Stimulated activated CD4-positive, alpha-beta T cell treated with anti-CD3 and anti-CD28 coated beads, Interleukin-15, amount 100 ng/mL, for 24 hours (primary cell): ENCODE data around the gene TMEM139.
A peak's percentile ranks its signal among the peaks of the same experiment; 100 is the strongest.

Experiments used
- DNase-seq: peaks from one replicate; pipeline ENCODE4 v3.0.0-alpha.2; 2020

TMEM139 gene

DNA sequence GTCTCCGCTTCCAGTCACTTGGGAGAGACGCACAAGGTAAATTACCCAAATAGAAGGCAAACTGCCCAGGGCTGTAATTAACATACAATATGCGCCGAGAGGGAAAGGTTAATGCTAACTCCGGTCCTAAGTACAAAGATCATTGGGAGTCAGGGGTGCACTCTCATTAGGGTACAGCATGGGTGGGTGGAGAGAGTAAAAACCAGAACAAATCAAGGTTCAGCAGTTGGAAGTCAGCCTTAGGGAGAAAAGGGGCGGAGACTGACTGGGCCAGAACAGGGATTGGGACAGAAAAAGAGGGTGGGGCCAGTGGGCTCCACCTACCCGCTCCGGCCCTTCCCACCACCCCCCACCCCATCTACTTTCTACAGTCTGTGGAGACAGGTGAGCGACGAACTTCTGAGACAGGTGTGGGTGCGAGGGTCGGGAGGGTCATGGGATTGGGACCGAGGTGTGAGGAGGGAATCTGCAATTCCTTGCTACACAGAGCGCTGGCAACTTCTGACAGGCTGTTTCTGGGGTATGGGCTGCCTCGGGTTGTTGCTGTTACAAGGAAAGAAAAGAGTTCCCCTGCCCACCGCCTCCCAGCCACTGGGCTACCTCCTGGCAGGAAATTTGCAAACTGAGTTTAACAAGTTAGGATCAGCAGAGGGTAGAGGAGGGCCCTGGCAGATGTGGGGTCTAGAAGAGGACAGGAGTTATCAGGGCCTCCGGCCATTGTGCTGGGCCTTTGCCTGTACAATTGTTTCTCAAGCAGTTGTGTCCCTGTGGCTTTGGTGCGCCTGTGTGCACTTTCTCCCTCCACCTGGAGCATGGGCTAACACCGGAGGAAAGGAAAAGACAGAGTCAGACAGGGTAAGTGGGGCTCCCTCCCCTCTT lies at the start of gene TMEM139:
Gene TMEM139, plus strand, starts transcription at position 368 of the 879 bp plus-strand sequence. CDS start 1,000 bp downstream, outside the sequence.
- no peak for DNase-seq

DNA sequence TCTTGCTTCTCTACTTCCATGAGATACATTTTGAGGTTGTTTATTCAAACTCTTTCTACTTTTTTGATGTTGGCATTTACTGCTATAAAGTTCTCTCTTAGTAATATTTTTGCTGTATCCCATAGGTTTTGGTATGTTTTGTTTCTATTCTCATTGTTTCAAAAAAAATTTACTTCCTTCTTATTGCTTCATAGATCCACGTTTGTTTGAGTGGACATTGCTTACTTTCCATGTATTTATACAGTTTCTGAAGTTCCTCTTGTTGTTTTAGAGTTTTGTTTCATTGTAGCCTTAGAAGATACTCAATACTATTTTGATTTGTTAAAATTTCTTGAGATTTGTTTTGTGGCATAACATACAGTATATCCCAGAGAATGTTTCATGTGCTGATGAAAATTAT lies 49.2 kb upstream of the TMEM139 start:
- DNase-seq: no peak

DNA sequence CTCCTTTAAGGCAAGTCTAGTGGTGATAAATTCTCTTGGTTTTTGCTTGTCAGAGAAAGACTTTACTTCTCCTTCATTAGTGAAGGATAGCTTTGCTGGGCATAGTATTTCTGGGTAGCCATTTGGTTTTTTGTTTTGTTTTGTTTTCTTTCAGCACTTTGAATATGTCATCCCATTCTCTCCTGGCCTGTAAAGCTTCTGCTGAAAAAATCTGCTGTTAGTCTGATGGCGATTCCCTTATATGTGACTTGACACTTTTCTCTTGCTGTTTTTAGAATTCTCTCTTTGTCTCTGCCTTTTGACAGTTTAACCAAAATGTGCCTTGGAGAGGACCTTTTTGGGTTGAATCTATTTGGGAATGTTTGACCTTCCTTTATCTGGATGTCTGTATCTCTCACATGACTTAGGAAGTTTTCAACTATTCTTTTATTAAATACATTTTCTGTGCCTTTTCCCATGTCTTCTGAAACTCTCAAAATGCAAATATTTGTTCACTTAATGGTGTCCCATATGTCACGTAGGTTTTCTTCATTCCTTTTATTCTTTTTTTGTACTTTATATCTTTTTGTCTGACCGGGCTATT lies 48.3 kb upstream of the TMEM139 start:
- DNase-seq: no peak

DNA sequence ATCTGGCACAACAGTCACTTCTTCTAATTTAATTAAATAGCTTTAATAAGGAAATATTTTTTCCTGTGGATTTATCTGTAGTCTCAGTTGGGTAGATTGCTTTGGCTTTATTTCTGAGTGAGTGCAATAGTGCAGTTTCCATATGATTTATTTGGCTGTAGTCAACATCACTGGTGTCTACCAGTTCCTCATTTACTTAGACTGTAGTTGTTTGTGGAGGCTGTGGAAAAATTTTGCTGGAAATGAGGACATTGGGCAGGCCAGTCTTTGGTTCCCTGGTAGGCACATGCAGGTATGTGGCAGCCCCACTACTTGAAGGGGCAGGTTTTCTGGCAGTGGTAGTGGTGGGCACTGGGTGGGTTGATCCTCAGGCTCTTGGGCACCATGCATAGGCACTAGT lies 47.4 kb upstream of the TMEM139 start:
- no peak for DNase-seq

DNA sequence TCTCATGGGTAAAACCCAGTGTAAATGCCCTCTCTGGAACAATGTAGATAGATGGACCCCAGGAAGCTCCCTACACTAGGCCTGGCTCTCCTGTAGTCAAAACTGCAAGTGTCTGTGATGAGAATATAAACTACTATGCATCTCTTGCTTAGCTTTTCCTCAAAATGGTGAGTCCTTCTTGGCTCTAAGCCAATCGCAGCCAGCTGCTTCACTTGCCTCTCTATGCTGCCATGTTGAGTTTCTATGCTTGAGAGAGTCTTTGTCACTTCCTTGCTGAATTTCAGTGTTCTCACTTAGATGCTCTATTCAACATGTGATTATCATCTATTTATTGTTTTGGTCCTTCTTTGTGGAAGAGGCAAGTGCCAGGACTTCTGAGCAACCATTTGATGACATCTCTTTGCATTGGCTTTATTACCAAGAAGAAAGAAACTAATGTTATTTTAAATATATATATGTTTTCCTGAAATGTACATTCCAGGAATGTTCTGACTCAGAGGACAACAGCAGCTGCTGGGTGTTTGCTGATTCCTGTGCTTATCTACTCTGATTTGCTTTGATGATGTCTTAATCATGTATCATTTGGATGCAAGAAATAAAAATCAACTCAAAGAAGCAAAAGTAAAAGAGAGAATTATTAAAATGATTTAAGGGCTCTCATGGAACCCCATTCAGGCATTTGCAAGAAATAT lies 46.3 kb upstream of the TMEM139 start:
- no peak for DNase-seq

DNA sequence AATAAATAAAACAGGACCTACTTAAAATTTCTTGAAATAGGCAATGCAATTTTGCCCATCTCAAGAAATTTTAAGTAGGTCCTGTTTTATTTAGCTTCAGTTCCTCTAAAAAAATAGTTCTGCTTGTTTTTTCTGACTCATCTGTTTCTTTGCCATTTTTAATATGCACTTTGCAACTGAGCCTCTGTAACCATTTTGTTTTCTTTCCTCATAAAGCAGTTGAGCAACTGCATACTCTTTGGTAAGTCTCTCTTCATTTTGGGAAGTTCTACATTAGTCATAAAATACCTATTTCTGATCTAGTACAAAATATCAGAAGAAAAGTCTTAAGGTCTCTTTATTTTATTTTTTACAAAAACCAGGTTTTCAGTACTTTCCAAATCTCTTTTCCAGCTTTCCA lies 44.9 kb upstream of the TMEM139 start:
- no peak for DNase-seq

DNA sequence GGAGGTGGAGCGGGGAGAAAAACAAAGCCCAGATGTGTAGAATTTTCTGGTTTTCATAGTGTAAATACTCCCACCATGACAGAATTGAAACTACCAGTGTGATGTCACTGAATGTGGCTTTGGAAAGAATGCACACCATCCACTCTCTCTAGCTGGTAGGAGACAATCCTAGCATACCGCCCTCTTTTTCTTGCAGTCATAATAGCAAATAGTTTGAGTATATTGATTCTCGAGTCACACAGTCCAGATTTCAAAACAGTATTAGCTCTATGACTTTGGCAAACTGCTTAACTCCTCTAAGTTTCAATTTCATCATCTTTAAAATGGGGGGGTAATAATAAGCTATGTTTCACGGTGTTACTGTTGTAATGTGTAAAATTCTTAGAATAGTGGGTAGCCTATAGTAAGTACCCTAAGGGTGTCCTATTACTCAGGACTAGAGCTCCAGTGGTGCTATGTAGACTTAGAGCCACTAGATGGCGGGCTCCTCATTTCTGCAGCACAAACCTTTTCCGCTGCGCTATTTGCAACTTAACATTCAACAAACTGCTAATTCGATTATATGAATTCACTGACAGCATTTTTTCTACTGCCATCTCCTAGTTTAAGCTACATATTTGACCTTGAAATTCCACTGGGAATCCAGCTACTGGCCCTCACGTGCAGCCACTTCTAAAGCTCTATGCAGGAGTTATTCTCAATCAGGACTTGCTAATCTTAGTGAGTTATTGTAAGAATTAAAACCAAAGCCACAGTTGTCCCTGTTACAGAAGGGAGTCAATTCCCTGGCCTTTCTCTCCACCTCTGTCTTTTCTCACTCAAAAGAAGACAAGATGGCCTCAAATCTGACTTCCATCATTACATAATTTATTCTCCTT lies 44.2 kb upstream of the TMEM139 start:
- peak; percentile 71 for DNase-seq

DNA sequence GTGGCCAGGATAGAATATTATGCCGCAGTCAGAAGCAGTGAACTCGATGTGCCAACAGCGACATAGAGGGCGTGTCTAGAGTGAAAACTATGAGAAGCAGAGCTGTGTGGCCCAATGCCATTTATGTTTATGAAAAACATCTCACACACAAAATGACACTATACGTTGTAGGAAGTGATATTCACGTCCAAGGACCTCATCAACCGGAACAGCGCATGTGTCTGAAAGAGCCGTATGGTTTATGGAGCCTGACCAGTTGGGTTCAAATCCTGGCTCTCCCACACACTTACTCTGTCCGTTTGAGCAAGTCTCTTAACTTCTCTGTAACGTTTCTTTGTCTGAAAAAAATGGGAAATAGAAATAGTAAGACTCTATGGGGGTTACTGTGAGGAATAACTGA lies 42.5 kb upstream of the TMEM139 start:
- no peak for DNase-seq

DNA sequence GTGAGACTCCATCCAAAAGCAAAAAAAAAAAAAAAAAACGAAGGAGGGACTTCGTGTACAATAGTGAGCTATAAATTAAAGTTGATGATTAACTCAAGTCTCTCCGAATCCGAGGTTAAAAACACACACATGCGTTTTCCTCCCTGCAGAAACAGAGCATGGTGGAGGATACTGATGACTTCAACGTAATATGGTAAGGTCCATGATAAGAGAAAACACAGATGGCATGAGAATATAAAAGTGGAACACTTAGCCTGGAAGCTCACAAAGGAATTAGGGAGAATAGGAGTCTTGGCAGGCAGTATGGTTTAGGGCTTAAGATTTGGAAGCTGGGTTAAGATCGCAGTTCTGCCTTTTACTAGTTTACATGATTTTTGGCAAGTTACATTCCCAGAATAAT lies 41.6 kb upstream of the TMEM139 start:
- DNase-seq: no peak

DNA sequence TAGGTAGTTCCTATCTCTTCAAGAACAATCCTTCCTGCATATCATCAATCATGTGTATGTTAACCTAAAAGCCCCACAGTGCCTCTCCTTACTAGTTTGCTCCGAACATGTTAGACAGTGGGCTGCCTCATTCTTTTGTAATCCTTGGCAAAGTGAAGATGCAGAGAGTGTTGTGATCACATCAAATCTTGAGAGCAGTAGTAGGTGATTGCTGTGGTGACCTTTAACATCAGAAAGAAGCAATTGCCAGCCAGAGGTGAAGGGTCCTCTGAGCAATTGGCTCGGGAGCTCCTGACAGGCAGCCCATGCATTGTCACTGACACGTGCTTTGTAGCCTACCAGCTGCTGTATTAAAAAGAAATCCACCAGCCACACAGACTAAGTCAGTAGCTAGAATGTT lies 41.1 kb upstream of the TMEM139 start:
- DNase-seq: no peak

DNA sequence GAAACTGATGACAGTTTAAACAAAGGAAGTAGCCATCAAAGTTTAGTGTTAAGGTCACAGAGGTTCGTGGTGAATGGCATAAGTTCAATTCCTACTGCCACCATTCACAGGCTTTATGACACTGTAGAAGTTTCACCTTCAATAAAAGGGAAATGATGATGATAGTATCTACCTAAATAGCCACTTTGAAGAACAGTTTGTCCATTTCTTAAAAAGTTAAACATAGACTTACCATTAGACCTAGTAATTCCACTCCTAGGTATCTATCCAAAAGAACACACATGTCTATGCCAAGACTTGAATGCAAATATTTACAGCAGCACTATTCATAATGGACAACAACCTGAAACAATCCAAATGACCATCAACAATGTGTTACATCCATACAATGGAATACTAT lies 40.4 kb upstream of the TMEM139 start:
- no peak for DNase-seq

DNA sequence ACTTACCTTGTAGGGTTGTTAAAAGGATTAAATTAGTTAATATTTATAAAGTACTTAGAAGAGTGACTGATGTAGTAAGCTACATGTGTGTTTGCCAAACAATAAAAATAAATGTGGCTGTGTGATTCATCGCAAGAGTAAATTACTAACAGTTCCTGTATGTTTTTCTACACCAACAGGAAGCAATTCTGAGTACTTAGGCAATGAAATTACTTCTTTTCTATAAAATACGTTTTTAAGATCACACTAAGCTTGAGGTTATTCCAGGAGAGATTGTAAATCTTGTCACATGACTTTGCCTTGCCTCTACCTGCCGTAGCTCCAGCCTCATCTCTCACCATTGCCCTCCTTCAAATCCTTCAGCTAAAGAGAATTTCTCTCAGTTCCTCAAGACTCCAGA lies 39.6 kb upstream of the TMEM139 start:
- no peak for DNase-seq

DNA sequence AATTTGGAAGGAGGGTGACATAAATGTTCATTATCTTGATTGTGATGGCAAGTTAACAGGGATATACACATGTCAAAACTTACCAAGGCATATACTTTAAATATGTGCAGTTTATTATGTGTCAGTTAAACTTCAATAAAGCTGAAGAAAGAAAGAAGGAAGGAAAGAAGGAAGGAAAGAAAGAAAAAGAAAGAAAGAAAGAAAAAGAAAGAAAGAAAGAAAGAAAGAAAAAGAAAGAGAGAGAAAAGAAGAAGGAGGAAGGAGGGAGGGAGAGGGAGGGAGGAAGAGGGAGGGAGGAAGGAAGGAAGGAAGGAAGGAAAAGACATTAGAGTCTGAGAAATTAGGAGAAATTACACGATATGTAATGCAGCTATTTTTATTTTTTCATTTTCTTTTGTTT lies 37.4 kb upstream of the TMEM139 start:
- DNase-seq: no peak

DNA sequence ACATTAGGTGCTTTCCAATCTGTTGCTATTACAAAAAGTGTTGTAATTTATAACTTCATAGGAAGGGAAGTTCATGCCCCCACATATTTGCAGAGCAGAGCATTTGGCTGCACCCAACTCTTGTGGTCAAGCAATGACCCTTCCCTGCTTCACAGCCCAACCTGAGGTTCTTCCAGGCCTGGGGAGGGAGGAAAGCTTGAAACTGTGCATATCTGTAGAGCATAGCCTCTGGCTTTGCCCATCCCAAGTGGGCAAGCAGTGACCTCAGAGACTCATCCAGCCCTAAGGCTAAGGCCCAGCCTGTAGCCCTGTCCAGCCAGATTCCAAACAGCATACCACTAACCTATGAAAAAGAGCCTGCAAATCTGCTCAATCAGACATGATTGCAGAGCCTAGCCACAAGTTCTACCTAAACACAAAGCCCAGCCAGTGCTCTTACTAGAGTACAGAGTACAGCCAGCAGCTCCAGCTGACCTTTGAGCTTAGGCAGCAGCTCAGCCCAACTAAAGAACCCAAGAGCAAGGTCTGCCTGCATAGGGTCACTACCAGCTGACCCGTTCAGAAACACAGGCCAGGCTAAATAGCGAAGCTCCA lies 35.9 kb upstream of the TMEM139 start:
- no peak for DNase-seq

DNA sequence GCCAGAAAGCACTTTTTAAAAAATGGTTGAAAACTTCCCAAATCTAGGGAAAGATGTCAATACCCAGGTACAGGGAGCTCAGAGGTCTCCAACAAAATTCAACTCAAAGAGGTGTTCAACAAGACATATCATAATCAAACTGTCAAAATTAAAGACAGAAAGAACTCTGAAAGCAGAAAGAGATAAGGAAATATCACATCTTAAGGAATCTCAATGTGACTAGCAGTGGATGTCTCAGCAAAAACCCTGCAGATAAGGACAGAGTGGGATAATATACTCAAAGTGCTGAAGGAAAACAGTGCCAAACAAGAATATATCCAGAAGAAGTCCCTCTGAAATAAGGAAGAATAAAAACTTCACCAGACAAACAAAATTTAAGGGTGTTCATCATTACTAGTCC lies 34.6 kb upstream of the TMEM139 start:
- no peak for DNase-seq

DNA sequence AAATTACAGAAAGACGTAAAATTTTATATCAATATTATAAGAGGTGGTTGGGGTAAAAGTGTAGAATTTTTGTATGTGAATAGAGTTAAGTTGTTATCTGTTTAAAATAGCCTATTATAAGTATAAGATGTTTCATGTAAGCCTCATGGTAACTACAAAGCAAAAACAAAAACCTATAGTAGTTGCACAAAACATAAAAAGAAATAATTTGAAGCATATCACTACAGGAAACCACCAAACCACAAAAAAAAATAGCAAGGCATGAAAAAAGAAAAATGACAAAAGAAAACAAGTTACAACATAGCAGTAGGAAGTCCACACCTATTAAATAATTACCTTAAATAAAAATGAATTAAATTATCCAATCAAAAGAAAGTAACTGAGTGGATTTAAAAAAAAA lies 33.9 kb upstream of the TMEM139 start:
- DNase-seq: no peak

DNA sequence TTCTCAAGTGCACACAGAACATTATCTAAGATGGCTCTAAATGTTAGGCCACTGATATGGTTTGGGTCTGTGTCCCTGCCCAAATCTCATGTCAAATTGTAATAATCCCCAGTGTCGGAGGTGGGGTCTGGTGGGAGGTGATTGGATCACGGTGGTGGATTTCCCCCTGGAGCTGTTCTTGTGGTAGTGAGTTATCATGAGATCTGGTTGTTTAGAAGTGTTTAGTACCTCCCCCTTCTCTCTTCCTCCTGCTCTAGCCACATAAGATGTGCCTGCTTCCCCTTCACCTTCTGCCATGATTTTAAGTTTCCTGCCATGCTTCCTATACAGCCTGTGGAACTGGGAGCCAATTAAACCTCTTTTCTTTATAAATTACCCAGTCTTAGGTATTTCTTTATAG lies 32.8 kb upstream of the TMEM139 start:
- DNase-seq: no peak

DNA sequence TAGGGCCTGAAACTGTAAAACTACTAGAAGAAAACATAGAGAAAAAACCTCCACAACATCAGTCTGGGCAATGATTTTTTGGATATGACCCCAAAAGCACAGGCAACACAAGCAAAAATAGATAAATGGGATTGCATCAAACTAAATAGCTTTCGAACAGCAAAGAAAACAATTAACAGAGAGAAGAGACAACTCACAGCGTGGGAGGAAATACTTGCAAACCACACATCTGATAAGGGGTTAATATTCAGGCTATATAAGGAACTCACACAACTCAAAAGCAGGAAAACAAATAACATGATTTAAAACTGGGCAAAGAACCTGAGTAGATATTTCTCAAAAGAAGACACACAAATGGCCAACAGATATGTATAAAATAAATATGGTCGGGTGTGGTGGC lies 29.2 kb upstream of the TMEM139 start:
- no peak for DNase-seq

DNA sequence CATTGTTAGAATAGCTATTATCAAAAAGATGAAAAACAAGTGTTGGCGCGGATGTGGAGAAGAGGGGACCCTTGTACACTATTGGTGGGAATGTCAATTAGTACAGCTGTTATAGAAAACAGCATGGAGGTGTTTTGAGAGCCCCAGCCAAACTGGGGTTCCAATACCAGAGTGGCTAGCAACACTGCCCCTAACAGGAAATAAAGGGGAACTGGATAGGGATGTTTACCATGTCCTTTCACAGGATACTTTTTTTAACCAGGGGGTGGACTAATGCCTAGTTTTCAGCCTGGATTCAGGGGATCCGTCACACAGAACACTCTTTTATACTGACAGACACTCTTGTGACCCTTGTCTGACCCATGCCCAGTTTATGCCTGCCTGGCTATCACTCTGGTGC lies 28.4 kb upstream of the TMEM139 start:
- DNase-seq: no peak

DNA sequence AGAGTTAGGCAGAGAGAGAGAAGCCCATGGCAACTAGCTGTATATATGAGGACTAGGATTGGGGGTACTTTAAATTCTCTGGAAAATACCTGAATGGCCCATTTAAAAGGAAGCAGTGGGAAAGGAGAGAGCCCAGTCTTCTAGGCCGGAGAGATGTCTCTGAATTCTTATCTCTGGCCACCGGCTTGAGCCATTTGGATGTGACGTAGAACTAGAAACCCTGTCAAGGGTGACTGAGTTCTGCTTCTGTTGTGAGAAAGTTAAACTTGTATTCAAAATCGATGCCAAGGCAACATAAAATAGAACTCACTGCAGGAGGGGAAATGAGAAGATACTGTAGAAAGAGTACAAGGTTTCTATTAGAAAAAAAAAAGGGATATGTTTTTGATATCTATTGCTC lies 27.8 kb upstream of the TMEM139 start:
- no peak for DNase-seq

DNA sequence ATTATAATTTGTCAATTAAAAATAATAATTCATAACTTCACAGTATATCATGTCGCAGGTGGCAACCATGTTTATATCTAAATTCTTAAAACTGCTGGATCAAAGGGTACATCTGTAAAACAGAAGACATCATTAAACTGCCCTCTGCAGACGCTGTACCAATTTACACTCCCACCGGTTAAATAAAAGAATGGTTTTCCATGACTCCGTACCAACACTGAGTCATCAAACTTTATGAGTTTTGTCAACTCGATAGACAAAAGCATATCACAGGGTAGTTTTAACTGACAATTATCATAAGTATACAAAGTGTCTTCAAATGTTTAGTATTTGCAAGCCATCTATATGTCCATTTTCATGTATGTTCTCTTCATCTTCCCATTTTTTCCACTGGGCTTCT lies 27.3 kb upstream of the TMEM139 start:
- no peak for DNase-seq

DNA sequence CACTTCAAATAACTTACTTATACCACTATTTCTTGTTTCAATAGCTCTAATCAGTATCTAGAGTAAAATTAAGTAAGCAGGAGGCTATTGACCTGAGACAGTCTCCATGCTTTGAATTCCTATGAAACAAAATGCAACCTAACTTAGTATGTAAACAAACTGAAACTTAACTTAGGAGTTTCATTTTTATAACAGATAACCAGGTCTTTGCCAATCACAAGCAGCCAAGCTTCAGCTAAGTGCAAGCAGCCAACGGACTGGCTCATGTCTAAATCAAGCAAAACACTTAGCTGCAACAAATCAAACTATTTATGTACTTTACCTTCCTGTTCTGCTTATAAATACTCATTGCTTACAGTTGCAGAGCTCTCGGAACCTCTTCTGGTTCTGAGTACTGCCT lies 25.9 kb upstream of the TMEM139 start:
- DNase-seq: no peak

DNA sequence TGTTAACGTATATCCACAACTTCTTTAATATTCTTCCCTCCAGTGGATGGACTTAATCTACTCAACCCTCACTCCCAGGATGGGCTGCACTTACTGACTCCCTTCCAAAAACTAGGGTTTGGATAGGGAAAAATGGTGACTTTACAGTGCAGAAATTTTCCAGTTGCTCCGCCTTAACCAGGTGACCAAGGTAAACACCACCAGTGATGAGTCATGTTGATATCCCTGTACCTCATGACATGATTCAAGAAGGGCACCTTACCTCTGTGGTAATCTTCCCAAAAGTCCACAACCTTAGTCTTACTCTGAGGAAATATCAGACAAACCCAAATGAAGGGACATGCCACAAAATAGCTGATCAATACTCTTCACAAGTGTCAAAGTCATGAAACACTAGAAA lies 25.0 kb upstream of the TMEM139 start:
- no peak for DNase-seq
